ENCODE measurements around the gene IGFBP1. TPM values are rescaled to one million over a fixed set of nuclear protein-coding genes. Genes with fewer than 3 reads are reported as not detected.

Gene IGFBP1
- total and polyA plus RNA-seq, 2 of the 13 experiments (the other 11 are each of a cell fraction or from before 2014, with no cell fraction given), result 5.4 to 885 TPM

DNA sequence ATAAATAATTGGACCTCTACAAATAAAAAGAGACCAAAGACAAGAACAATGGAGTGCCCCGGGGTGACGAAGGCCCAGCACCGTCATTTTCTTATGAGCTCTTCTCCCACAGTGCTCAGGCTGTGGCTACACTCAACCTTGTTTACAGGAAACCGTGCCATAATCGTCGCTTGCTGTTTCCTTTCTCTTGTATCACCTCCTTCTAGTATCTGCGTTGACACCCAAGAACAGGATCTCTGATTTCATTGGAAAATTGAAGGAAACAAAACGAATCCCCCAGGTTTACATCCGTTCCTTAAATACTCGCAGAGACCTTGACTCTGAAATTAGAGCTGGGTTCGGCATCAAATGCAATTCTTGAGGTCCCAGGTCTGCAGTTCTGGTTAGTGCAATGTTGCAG lies 34.5 kb downstream of the IGFBP1 start:
- FAIRE-seq, result no peak
- Histone ChIP-seq H3K27ac (ENCODE audit: extremely low read length, insufficient read depth, low read length) (no peak overlapping the region), H4K20me1 (ENCODE audit: insufficient read depth, low read length) (peaks cover 7% of the 10 kb centered on the region; the same call in 1 of the 2 replicates), H3K27me3 (ENCODE audit: control insufficient read depth in 1 of 2, insufficient read depth in 2 of 2, low read length in 2 of 2) (peaks cover 7 to 53% of the 10 kb centered on the region in 2 experiments; a peak in 4 of 5 replicates), H3K4me3 (replicated peaks in 1 of 3; ENCODE audit: insufficient read depth in 1 of 3, low read depth in 2 of 3, low read length in 3 of 3) (no peak overlapping the region), H3K4me1 (ENCODE audit: insufficient read depth, low read length) (peaks cover 25% of the 10 kb centered on the region), H3K9me3 (ENCODE audit: low read length) (no peaks in the 10 kb centered on the region), H3K79me2 (ENCODE audit: insufficient read depth, low read length) (no peaks in the 10 kb centered on the region), H3K4me2 (ENCODE audit: low read depth, low read length) (no peak overlapping the region), H3K36me3 (replicated peaks in 1 of 2; ENCODE audit: control insufficient read depth in 1 of 2, insufficient read depth in 2 of 2, low read length in 2 of 2) (no peaks in the 10 kb centered on the region), H3K9ac (ENCODE audit: insufficient read depth, low read depth, low read length) (no peak overlapping the region), H2AFZ (ENCODE audit: low read length) (no peak overlapping the region)
- BruUV-seq (replicated peaks), result no TSS peak
- WGBS (ENCODE audit: low lambda C conversion rate), result 32% methylated on average over 11 of the region's 11 CpGs
- DNase-seq (ENCODE audit: low spot score), result no peak
- ChIA-PET CTCF (ENCODE audit: low intra/inter-chr PET ratio, low total read pairs) (interaction anchor here (1.6 to 2.9 kb wide), 5 partner anchors 16 to 1258 kb away, joined by 3 to 52 read pairs (median 6); no protein-coding TSS in a partner anchor), POLR2A (no interaction called here)
- in situ Hi-C loops (cut with HindIII; ENCODE audit: extremely low pct_ligation_motif_present, low pct_unique_long_range_greater_than_20kb), result loop anchor here (5.0 kb wide), 2 partner anchors 429 to 1164 kb away; no protein-coding TSS in a partner anchor
- intact Hi-C loops (cut with micrococcal nuclease; ENCODE audit: unreplicated experiment), result loop anchor here (1.0 to 10.0 kb wide), 6 partner anchors 182 to 1258 kb away; no protein-coding TSS in a partner anchor
- no peak for ATAC-seq
- no peak for TF ChIP-seq ATF1 (CRISPR knock-in tag; IDR thresholded peaks at IDR 0.05)
- TF ChIP-seq ZNF572 (CRISPR knock-in tag; IDR thresholded peaks at IDR 0.05), result no peak
- no peak for TF ChIP-seq CREM (IDR thresholded peaks at IDR 0.05)
- TF ChIP-seq CREM (CRISPR knock-in tag; IDR thresholded peaks at IDR 0.05), result no peak
- no peak for TF ChIP-seq POLR2AphosphoS5 (IDR thresholded peaks at IDR 0.05; ENCODE audit: low read depth, low read length)
- TF ChIP-seq, protein P1, sequence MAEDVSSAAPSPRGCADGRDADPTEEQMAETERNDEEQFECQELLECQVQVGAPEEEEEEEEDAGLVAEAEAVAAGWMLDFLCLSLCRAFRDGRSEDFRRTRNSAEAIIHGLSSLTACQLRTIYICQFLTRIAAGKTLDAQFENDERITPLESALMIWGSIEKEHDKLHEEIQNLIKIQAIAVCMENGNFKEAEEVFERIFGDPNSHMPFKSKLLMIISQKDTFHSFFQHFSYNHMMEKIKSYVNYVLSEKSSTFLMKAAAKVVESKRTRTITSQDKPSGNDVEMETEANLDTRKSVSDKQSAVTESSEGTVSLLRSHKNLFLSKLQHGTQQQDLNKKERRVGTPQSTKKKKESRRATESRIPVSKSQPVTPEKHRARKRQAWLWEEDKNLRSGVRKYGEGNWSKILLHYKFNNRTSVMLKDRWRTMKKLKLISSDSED (CRISPR knock-in tag; IDR thresholded peaks at IDR 0.05), result no peak
- no peak for TF ChIP-seq ZNF619 (CRISPR knock-in tag; IDR thresholded peaks at IDR 0.05)
- TF ChIP-seq RBM39 (IDR thresholded peaks at IDR 0.05; ENCODE audit: low read depth, low read length, poor library complexity, severe bottlenecking), result no peak
- no peak for TF ChIP-seq NR3C1 (CRISPR knock-in tag; IDR thresholded peaks at IDR 0.05)

Data from HepG2 (cell line).